OCI-LY7 (cell line): ENCODE data around the gene IFNK. TPM values are rescaled to one million over a fixed set of nuclear protein-coding genes. Genes with fewer than 3 reads are reported as not detected.

Experiments used
- BruUV-seq: library from RNA; stranded (reverse); fragments of 400-500 nt; replicated peaks from 2 replicates; lab custom pipeline; 2021; lab: Mats Ljungman, UMichigan
- CTCF ChIA-PET: fragments of 300-600 bp; sonication (Branson Sonifier 250); formaldehyde crosslinking; loops from one replicate; lab custom pipeline; 2022; ENCODE audit warnings: antibody characterized with exemption; ENCODE audit not compliant: unreplicated experiment; lab: Charles Lee
- POLR2A ChIA-PET: fragments of 300-600 bp; sonication (Branson Sonifier 250); formaldehyde crosslinking; loops from one replicate; lab custom pipeline; 2022; ENCODE audit warnings: antibody characterized with exemption; lab: Charles Lee
- DNase-seq: peaks from one replicate; pipeline ENCODE4 v3.0.0-alpha.2; 2015; ENCODE audit warnings: low spot score
- H2AFZ ChIP-seq: fragments of 200-600 bp; sonication (generic), shearing (Covaris generic); 2 replicates; pipeline ENCODE4 v1.6.1; 2014; ENCODE audit warnings: mild to moderate bottlenecking, antibody characterized with exemption, low read length, moderate library complexity
- H3K27ac ChIP-seq: fragments of 200-600 bp; sonication (generic); 2 replicates; pipeline ENCODE4 v1.5.1; 2014; ENCODE audit warnings: mixed run types, low read depth, mild to moderate bottlenecking, moderate library complexity, low read length, inconsistent platforms; ENCODE audit not compliant: poor library complexity, severe bottlenecking
- H3K36me3 ChIP-seq: fragments of 200-600 bp; sonication (generic); 2 replicates; pipeline ENCODE4 v1.6.1; 2014; ENCODE audit warnings: mild to moderate bottlenecking, antibody characterized with exemption, low read length, moderate library complexity, mixed read lengths; ENCODE audit not compliant: insufficient read depth
- H3K4me1 ChIP-seq: fragments of 200-600 bp; sonication (generic); 2 replicates; pipeline ENCODE4 v1.5.1; 2014; ENCODE audit warnings: mild to moderate bottlenecking, low read length; ENCODE audit not compliant: insufficient read depth, poor library complexity, severe bottlenecking
- H3K4me2 ChIP-seq: fragments of 200-600 bp; sonication (generic); 2 replicates; pipeline ENCODE4 v1.6.1; 2014; ENCODE audit warnings: mild to moderate bottlenecking, low read length
- H3K4me3 ChIP-seq: fragments of 200-600 bp; sonication (generic); 2 replicates; pipeline ENCODE4 v1.5.1; 2014; ENCODE audit warnings: mild to moderate bottlenecking, low read depth, low read length; ENCODE audit not compliant: poor library complexity, severe bottlenecking
- H3K79me2 ChIP-seq: fragments of 200-600 bp; sonication (generic); 2 replicates; pipeline ENCODE4 v1.6.1; 2016; ENCODE audit warnings: low read depth, mild to moderate bottlenecking, low read length, moderate library complexity, mixed read lengths; ENCODE audit not compliant: insufficient read depth
- H3K9me2 ChIP-seq: fragments of 200-600 bp; sonication (generic); 2 replicates; pipeline ENCODE4 v1.6.1; 2016; ENCODE audit warnings: mild to moderate bottlenecking, low read length, mixed read lengths; ENCODE audit not compliant: insufficient read depth
- H3K9me3 ChIP-seq: fragments of 200-600 bp; sonication (generic); 2 replicates; pipeline ENCODE4 v1.6.1; 2014; ENCODE audit warnings: mild to moderate bottlenecking, mixed run types, low read length, mixed read lengths
- H4K20me1 ChIP-seq: fragments of 200-600 bp; sonication (generic); 2 replicates; pipeline ENCODE4 v1.6.1; 2014; ENCODE audit warnings: mild to moderate bottlenecking, antibody characterized with exemption, low read length, moderate library complexity, mixed read lengths; ENCODE audit not compliant: insufficient read depth
- EZH2phosphoT487 ChIP-seq: fragments of 200-600 bp; sonication (generic); IDR thresholded peaks from 2 replicates; pipeline ENCODE4 v1.6.1; 2018; ENCODE audit warnings: low read depth, borderline replicate concordance, mild to moderate bottlenecking, mixed run types, antibody characterized with exemption, low read length, moderate library complexity, mixed read lengths
- intact Hi-C: fragments of 100-400 bp; cut with micrococcal nuclease; formaldehyde crosslinking; loops from one replicate; pipeline ENCODE4 v1.10.0; 2022; ENCODE audit not compliant: unreplicated experiment
- total RNA-seq, 2 experiments: library from RNA; depleted of rRNA in 1 of 2; stranded (reverse); fragments of >200 nt in 1 of 2; shearing (Covaris generic) in 1 of 2; gene quantifications; 2 replicates each; pipeline ENCODE4 v1.2.3, GENCODE V29; 2014 to 2022
- TF ChIP-seq, protein P1 (sequence below): fragments of 200-600 bp; sonication (generic); conservative IDR thresholded peaks from 2 replicates; pipeline ENCODE4 v1.5.1; 2014; ENCODE audit warnings: mild to moderate bottlenecking, antibody characterized with exemption, low read length, moderate library complexity, mixed read lengths

IFNK gene
- total RNA-seq, 2 experiments from 2014 or later, result not detected

DNA sequence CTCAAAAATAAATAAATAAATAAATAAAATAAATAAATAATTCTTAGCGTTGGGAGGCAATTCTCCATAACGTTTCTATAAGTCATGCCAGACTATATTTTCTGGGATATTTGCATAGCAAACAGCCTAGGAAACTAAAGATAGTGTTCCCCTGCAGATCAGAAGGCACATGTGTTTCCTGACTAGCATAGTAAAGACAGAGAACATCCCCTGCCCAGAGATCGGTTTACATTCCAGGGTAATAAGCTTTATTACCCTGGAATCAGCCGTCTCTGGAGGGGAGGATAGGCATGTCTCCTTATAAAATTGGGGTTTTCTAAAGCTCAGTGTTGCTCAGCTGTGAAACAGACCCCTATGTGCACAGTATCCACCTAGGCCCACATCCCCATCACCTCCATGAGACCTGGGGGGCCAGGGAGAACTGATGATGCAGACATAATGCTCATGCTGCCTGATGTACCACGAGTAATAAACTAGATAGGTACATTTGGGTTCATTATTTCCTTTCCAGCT is 36.9 kb upstream of the IFNK start:
- H3K27ac ChIP-seq, result no peak overlapping the region
- intact Hi-C loops, result no loop called here
- CTCF ChIA-PET, result no interaction called here
- no peaks in the 10 kb centered on the region for H3K36me3 ChIP-seq
- POLR2A ChIA-PET, result no interaction called here
- no peaks in the 10 kb centered on the region for H3K4me1 ChIP-seq
- TF ChIP-seq EZH2phosphoT487, result no peak
- TF ChIP-seq, protein P1, sequence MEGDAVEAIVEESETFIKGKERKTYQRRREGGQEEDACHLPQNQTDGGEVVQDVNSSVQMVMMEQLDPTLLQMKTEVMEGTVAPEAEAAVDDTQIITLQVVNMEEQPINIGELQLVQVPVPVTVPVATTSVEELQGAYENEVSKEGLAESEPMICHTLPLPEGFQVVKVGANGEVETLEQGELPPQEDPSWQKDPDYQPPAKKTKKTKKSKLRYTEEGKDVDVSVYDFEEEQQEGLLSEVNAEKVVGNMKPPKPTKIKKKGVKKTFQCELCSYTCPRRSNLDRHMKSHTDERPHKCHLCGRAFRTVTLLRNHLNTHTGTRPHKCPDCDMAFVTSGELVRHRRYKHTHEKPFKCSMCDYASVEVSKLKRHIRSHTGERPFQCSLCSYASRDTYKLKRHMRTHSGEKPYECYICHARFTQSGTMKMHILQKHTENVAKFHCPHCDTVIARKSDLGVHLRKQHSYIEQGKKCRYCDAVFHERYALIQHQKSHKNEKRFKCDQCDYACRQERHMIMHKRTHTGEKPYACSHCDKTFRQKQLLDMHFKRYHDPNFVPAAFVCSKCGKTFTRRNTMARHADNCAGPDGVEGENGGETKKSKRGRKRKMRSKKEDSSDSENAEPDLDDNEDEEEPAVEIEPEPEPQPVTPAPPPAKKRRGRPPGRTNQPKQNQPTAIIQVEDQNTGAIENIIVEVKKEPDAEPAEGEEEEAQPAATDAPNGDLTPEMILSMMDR, result no peak
- no peaks in the 10 kb centered on the region for H3K79me2 ChIP-seq
- no TSS peak for BruUV-seq
- no peak overlapping the region for H3K4me3 ChIP-seq
- no peak overlapping the region for H2AFZ ChIP-seq
- no peaks in the 10 kb centered on the region for H3K9me3 ChIP-seq
- no peak overlapping the region for H3K4me2 ChIP-seq
- DNase-seq, result no peak
- no peaks in the 10 kb centered on the region for H3K9me2 ChIP-seq
- H4K20me1 ChIP-seq, result no peaks in the 10 kb centered on the region

DNA sequence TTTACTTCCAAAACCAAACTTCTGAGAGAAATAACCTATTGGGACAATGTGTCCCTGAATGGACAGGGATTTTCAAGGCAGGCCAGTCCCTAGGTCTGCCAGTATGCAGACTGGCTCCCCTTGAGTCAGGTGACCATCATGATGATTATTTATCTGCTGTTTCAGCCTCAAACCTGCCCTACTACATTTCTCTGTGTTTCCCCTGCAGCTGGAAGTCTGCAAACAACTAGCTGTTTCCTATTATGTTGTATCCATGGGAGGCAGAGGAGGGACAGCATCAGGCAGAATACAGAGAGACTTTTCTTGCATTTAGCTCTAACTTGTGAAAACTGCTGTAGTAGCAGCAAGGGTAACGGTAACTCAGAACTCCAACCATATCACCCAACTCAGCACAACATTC is 36.2 kb upstream of the IFNK start:
- CTCF ChIA-PET, result no interaction called here
- H3K79me2 ChIP-seq, result no peaks in the 10 kb centered on the region

More for the DNA sequence above, 36.2 kb upstream of the IFNK start:
- BruUV-seq, result no TSS peak
- Histone ChIP-seq H3K4me3 (no peak overlapping the region), H2AFZ (no peak overlapping the region), H3K4me2 (no peak overlapping the region), H3K9me3 (no peaks in the 10 kb centered on the region), H4K20me1 (no peaks in the 10 kb centered on the region), H3K4me1 (no peaks in the 10 kb centered on the region), H3K9me2 (no peaks in the 10 kb centered on the region), H3K36me3 (no peaks in the 10 kb centered on the region), H3K27ac (no peak overlapping the region)
- intact Hi-C loops, result no loop called here
- POLR2A ChIA-PET, result no interaction called here
- TF ChIP-seq EZH2phosphoT487, result no peak
- TF ChIP-seq, protein P1, result no peak
- no peak for DNase-seq
